ENCODE data around the gene LIX1.

Gene LIX1

GRCh38 chr5:97072696-97073095 lies 69.7 kb downstream of the LIX1 start:
- no peak for DNase-seq

DNA sequence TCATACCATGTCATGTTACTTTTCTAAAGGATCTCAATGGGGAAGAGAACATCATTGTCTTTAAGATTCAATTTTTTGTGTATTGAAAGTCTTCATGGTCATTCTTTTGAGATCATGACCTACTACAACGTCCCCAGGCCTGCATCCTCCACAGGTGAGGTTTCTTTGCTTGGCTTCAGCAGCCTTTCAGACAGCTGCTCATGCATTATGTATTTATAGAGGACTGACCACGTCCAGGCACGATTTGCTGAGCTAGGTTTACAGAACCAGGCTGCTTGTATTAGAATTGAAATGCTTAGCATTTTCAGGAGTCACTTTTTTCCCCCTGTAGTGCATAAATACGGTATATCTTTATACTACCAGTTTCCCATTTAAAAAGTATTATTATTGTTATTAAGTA lies 70.4 kb downstream of the LIX1 start:
- DNase-seq: no peak

- DNase-seq: no peak
These were observed 71.3 kb downstream of the LIX1 start for GRCh38 chr5:97071101-97071500.

- no peak for DNase-seq
These were observed 72.2 kb downstream of the LIX1 start for GRCh38 chr5:97070234-97070633.

GRCh38 chr5:97067296-97067850 lies 75.0 kb downstream of the LIX1 start:
- DNase-seq: no peak

DNA sequence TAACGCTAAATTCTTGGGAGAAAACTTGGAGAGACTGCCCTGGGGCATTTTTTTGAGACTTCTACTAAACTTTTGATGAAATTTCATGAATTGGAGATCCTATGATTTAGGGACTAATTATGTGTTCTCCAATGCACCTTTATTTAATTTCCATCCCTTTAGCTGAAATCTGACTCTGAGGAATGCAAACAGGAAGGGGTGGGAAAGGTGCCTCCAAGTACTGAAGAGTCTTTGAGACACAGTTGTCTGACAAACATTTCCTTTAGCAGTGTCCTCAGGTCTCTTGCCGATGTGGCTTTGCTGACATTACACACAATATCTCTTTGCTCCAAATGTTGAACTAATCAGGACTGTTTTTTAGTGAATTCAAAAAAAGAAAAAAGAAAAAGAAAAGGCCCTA lies 76.9 kb downstream of the LIX1 start:
- no peak for DNase-seq

- DNase-seq: no peak
These were observed 79.2 kb downstream of the LIX1 start for GRCh38 chr5:97063251-97063650.

- DNase-seq: no peak
These were observed 80.4 kb downstream of the LIX1 start for GRCh38 chr5:97062046-97062445.

DNA sequence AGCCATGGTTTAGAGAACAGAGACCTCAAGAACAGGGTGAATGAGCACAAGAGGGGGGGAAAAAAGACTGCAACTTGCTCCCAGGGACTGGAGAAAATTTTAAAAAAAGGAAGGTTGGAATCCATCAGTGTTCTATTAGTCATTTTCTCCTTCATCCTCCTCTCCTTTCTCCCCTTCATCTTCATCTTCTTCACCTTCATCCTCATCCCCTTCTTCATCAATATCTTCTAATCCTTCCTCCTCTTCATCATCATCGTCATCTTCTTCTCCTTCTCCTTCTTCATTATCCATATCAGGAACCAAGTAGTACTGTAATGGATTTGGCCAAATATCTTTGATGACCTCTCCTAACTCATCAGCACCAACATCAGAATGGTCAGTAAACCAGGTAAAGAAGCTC lies 86.1 kb downstream of the LIX1 start:
- DNase-seq: no peak

GRCh38 chr5:97049175-97049574 lies 93.2 kb downstream of the LIX1 start:
- DNase-seq: no peak

DNA sequence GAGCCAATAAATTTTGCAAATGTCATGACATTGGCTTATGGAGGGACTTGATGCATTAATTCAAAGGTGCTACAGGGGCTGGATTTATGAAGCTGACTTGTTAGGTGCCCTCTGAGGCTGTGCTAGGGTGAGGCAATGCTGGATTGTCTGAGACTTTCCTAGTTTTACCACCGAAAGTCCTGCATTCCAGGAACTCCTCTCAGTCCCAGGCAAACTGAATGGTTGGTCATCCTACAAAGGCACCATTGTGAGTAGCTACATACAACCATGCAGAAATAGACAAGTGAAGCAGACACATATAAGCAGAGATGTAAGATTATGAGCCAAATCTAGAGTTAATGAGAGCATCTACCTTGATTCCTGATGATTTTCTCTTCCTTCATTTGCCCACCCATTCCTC lies 95.3 kb downstream of the LIX1 start:
- DNase-seq: no peak

- DNase-seq: no peak
These were observed 96.0 kb downstream of the LIX1 start for GRCh38 chr5:97046270-97046982.

DNA sequence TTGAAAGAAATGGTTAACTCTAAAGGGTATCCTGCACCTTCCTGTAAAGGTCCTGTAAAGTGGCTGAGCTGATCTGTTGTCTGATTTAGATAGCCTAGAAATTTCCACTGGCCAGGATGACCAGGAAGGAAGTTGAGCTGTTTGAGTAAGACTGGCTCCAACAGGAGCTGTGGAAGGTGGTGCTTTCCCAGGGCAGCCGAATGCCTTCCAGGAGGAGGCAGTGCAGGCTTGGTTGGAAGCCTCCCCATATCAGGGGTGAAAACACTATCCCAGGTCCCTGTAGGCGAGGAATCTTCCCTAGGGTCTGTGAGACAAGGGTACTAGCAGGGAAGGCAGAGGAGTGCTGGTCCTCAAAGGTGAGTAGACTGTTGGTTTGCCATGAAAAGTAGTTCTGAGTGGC lies 98.4 kb downstream of the LIX1 start:
- no peak for DNase-seq

GRCh38 chr5:97043511-97043910 lies 98.9 kb downstream of the LIX1 start:
- DNase-seq: no peak

DNA sequence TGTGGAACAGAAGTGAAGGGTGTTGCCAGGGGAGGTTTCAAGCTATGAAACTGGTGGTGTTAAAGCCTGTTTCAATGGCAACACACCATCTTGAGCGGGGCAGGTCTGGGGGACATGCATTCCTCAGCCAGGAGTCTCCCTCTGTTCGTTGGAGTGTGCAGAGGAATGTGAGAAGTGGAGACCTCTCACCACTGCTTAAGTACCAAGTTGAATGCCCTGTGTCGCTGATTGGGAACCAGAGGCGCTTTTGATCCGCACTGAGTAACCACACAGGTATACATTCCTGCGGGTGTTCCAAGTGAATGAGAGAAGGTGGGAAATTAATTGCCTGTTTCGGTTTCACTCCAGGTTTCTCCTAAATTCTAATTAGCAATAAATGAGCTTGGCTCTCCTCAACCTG lies 99.4 kb downstream of the LIX1 start:
- no peak for DNase-seq
